Liver (tissue), 3 donors: Measurements from ENCODE around the gene DMD.

Experiments used
- FOXA1 ChIP-seq: IDR thresholded peaks from 2 replicates; pipeline ENCODE4 v1.6.1; 2016; ENCODE audit warnings: antibody characterized with exemption
- GABPA ChIP-seq, 2 donors: IDR thresholded peaks in 1 of 2; conservative IDR thresholded peaks in 1 of 2; 2 replicates each; pipeline ENCODE4 v1.6.1; 2016; ENCODE audit warnings: antibody characterized with exemption in 2 of 2, mild to moderate bottlenecking in 1 of 2, moderate library complexity in 1 of 2
- HNF4A ChIP-seq, 2 donors: conservative IDR thresholded peaks; 2 replicates each; pipeline ENCODE4 v1.6.1; 2016; ENCODE audit warnings: antibody characterized with exemption in 2 of 2, mild to moderate bottlenecking in 2 of 2
- HNF4G ChIP-seq: IDR thresholded peaks from 2 replicates; pipeline ENCODE4 v1.6.1; 2016; ENCODE audit warnings: antibody characterized with exemption
- JUND ChIP-seq, 2 donors: IDR thresholded peaks; 2 replicates each; pipeline ENCODE4 v1.6.1; 2016; ENCODE audit warnings: antibody characterized with exemption in 2 of 2
- RAD21 ChIP-seq, 2 donors: IDR thresholded peaks; 2 replicates each; pipeline ENCODE4 v1.6.1; 2016; ENCODE audit warnings: antibody characterized with exemption in 2 of 2, mild to moderate bottlenecking in 2 of 2
- TAF1 ChIP-seq: conservative IDR thresholded peaks from 2 replicates; pipeline ENCODE4 v1.6.1; 2016; ENCODE audit warnings: antibody characterized with exemption, mild to moderate bottlenecking
- YY1 ChIP-seq: IDR thresholded peaks from 2 replicates; pipeline ENCODE4 v1.6.1; 2016; ENCODE audit warnings: antibody characterized with exemption, mild to moderate bottlenecking
- TF ChIP-seq, protein P1 (sequence below): fragments of 150-350 bp; IDR thresholded peaks from 2 replicates; pipeline ENCODE4 v1.5.1; 2017; ENCODE audit warnings: improper control_type of control experiment, low read depth, low read length; ENCODE audit not compliant: missing input control
- TF ChIP-seq, protein P2 (sequence below): IDR thresholded peaks from 2 replicates; pipeline ENCODE4 v1.6.1; 2016; ENCODE audit warnings: antibody characterized with exemption
- TF ChIP-seq, protein P3 (sequence below): IDR thresholded peaks from 2 replicates; pipeline ENCODE4 v1.6.1; 2016; ENCODE audit warnings: antibody characterized with exemption, mild to moderate bottlenecking
- TF ChIP-seq, protein P4 (sequence below): IDR thresholded peaks from 2 replicates; pipeline ENCODE4 v1.6.1; 2016; ENCODE audit warnings: antibody characterized with exemption
- donor health status: healthy.
- donor health status: healthy.

- TF ChIP-seq, protein P1, sequence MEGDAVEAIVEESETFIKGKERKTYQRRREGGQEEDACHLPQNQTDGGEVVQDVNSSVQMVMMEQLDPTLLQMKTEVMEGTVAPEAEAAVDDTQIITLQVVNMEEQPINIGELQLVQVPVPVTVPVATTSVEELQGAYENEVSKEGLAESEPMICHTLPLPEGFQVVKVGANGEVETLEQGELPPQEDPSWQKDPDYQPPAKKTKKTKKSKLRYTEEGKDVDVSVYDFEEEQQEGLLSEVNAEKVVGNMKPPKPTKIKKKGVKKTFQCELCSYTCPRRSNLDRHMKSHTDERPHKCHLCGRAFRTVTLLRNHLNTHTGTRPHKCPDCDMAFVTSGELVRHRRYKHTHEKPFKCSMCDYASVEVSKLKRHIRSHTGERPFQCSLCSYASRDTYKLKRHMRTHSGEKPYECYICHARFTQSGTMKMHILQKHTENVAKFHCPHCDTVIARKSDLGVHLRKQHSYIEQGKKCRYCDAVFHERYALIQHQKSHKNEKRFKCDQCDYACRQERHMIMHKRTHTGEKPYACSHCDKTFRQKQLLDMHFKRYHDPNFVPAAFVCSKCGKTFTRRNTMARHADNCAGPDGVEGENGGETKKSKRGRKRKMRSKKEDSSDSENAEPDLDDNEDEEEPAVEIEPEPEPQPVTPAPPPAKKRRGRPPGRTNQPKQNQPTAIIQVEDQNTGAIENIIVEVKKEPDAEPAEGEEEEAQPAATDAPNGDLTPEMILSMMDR, result no peak
- TF ChIP-seq, protein P2, sequence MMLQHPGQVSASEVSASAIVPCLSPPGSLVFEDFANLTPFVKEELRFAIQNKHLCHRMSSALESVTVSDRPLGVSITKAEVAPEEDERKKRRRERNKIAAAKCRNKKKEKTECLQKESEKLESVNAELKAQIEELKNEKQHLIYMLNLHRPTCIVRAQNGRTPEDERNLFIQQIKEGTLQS, result no peak
- TF ChIP-seq GABPA (IDR thresholded peaks at IDR 0.05 in 1 of 2, conservative IDR thresholded peaks at IDR 0.05 in 1 of 2) (no peak), YY1 (no peak), FOXA1 (no peak), RAD21 (IDR thresholded peaks at IDR 0.05) (no peak), JUND (IDR thresholded peaks at IDR 0.05) (no peak), HNF4G (no peak), TAF1 (no peak), HNF4A (conservative IDR thresholded peaks at IDR 0.05) (no peak)
- TF ChIP-seq, protein P3, sequence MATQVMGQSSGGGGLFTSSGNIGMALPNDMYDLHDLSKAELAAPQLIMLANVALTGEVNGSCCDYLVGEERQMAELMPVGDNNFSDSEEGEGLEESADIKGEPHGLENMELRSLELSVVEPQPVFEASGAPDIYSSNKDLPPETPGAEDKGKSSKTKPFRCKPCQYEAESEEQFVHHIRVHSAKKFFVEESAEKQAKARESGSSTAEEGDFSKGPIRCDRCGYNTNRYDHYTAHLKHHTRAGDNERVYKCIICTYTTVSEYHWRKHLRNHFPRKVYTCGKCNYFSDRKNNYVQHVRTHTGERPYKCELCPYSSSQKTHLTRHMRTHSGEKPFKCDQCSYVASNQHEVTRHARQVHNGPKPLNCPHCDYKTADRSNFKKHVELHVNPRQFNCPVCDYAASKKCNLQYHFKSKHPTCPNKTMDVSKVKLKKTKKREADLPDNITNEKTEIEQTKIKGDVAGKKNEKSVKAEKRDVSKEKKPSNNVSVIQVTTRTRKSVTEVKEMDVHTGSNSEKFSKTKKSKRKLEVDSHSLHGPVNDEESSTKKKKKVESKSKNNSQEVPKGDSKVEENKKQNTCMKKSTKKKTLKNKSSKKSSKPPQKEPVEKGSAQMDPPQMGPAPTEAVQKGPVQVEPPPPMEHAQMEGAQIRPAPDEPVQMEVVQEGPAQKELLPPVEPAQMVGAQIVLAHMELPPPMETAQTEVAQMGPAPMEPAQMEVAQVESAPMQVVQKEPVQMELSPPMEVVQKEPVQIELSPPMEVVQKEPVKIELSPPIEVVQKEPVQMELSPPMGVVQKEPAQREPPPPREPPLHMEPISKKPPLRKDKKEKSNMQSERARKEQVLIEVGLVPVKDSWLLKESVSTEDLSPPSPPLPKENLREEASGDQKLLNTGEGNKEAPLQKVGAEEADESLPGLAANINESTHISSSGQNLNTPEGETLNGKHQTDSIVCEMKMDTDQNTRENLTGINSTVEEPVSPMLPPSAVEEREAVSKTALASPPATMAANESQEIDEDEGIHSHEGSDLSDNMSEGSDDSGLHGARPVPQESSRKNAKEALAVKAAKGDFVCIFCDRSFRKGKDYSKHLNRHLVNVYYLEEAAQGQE, result no peak
- TF ChIP-seq, protein P4, sequence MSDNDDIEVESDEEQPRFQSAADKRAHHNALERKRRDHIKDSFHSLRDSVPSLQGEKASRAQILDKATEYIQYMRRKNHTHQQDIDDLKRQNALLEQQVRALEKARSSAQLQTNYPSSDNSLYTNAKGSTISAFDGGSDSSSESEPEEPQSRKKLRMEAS, result no peak
Measured at GRCh38 chrX:32987142-32987541, 224.2 kb downstream of the DMD start.
